OCI-LY1 (cell line): ENCODE measurements around the gene FOXD4L1.
"Not testable (repeated sequence)": the region's sequence is repeated elsewhere in the genome, so short reads cannot be mapped to it uniquely, and the experiment has no call there.

Source experiments
- CTCF ChIP-seq: fragments of 200-600 bp; sonication (generic), shearing (Covaris generic); IDR thresholded peaks from 2 replicates; pipeline ENCODE4 v1.5.1; 2017; ENCODE audit warnings: mild to moderate bottlenecking, antibody characterized with exemption, low read length, moderate library complexity, mixed read lengths
- EZH2 ChIP-seq: fragments of 200-600 bp; sonication (generic), shearing (Covaris generic); IDR thresholded peaks from 2 replicates; pipeline ENCODE4 v1.8.0; 2017; ENCODE audit warnings: borderline replicate concordance, mixed run types, mild to moderate bottlenecking, antibody characterized with exemption, low read length, moderate library complexity, mixed read lengths

- not testable (repeated sequence) for TF ChIP-seq CTCF, EZH2
These were observed 32.7 kb upstream of the FOXD4L1 start for GRCh38 chr2:113465770-113466169.
